NCI-H2227 (cell line): Measurements from ENCODE around the gene ADA.
A peak's percentile ranks its signal among the peaks of the same experiment; 100 is the strongest.

Experiments
- DNase-seq: peaks from one replicate; lab custom pipeline; 2025; ENCODE audit not compliant: unreplicated experiment; lab: John Stamatoyannopoulos, UW

The ADA gene

DNA sequence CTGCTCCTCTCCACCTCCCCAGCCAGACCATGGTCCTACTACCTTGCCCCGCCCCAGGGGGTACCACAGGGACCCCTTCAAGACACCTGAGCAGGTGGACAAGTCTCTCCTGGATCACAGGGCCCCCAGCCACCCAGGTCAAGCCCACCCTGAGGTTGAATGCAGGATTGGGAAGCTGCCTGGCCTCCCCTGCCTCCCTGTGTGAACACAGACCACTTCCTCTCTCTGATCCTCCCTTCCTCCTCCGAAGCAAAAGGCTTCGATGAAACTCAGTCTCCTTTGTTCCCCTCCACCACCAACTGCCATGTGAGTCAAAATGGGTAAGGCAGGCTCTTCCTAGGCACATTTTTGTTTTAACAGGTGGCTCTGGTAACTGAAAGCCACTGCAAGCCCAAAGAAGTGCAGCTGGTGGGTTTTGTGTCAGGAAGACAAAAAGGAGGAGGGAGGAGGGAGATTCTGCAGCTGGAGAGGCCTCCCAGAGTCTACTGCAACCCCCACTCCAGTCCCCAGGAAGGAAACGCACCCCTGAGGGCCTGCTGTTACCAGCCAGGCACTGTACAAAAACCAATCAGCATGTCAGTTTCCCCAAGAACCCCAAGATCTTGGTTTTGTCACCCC lies 5.4 kb downstream of the ADA start:
- no peak for DNase-seq

DNA sequence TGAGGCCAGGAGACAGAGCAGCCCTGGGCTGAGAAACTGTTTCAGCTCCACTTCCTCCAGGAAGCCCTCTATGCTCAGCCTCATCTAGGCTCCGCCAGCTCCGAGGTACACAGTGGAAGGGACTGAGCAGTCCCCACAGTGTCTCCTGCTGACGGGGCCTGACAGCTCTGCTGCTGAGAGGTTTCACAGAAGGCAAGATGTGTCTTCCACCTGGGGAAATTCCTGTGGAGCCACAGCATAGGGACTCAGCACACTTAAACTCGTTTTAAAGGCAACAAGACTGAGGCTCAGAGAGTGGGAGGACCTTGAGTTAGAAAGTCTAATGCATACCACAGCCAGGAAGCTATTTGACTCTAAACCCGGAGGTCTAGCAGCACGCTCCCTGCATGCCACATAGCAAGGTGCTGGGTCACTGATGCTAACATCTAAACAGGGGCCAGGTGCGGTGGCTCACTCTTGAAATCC lies 6.8 kb downstream of the ADA start:
- DNase-seq = no peak

DNA sequence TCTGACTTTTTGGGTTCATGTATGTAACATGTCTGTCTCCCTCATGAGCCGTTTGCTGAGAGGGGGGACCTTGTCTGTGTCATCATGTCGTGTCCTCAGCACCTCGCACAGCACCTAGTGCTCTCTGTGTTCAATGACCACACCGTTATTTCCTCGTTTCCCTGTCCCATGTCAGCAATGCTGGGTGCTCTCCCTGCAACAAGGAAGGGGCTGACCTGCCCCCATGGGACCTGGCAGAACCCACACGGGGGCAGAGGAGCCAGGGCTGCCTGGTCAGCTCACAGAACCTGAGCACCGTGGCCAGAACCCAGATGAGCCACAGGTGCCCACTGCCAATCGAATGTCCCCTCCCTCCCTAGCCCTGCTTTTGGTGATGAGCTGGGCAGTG lies 7.3 kb downstream of the ADA start:
- DNase-seq = no peak

DNA sequence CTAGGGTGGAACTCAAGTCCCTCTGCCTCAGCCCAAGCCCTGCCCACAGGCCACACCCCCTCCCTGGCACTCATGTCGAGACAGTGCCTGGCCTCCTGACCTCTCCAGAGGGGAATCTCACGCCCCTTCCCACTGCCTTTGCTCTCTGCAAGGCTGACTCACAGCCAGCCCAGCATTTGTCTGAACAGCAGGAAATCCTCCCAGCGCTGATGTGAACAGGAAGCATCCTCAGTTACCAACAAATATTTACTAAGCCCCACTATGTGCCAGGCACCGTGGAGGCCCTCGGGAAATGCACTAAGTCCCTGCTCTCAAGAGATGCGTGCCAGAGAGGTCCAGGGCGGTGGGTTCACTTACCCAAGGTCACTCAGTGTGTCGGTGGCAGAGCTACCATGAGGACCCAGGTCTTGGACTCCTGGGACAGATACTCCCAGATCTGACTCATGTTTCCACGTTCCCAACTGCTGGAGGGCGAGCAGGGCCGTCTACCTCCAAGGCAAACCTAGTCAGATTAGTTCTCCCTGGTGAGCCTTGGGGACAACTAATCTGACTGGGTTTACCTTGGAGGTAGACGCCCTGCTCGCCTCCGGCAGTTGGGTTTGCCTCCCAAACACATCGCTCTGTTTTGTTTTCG lies 7.8 kb downstream of the ADA start:
- DNase-seq = peak; percentile 30

DNA sequence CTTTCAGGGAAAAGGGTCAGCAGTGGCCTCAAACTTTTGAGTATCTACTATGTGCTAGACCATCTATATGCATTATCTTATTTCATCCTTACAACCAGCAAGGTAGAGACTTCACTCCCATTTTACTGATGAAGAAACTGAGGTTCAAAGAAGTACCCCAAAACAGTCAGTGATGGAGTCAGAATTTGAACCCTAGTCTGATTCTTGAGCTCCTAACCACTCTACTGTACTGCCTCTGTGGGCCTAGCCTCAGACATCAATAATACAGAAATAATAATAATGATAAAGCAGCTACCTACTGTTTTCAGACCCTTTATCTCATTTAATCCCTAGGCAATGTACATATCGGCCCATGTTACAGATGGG lies 8.4 kb downstream of the ADA start:
- DNase-seq = no peak

DNA sequence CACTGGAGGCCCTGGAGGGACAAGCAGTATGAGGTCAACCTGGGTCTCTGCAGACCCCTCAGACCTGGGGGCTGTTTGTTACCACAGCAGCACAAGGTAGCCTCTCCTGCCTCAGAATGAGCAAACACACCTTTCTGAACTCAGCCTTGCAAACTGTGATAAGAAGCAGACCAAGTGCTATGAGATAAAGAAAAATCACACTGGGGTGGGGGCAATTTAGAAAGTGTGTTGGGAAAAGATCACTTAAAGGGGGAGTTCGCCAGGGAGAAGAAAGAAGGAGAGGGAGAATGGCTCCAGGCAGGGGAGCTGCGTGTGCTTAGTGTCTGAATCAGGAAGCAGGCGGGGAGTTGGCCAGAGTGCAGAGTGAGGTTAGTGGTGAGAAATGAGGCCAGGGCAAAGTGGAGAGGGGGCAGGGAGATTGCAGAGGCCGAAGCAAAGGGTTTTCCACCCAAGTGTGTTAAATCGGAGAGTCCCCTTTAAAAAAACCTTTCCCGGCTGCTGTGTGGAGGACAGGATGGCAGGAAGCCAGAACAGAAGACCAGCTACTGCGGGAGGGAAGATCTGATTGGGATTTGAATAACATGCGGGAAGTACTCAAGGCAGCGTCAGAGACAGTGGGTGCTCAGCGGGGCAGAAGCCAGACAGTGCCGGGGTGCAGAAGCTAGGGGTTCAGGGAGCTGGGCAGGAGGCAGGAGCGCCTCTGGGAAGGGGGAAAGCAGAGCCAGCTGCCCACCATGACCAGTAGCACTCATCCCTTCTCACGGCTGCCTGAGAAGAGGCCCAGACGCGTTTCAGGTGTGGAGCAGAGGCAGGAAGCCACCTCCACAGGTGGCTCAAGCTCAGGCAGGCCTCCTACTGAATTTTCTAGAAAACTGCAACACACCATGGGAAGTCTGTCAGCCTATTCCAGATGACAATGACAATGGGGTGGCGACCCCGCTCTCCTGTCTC lies 9.0 kb downstream of the ADA start:
- peak; percentile 41 for DNase-seq

DNA sequence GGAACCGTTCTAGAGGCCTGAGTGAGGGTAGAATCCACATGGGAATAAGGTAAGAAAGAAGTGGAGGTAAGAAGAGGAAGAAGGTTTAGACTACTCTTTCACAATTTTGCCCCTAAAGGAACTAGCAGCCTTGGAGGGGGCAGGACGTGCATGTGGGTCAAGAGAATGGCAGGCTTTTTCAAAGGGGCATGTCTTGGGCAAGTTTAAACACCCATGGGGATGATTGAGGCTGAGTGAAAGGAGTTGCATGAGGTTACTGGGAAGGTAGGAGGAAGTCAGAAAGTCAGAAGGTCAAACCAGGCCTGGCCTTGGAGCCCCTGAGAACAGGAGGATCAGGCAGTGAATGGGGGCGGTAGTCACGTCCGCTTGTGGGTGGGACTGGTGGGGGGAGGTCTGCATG lies 10.2 kb downstream of the ADA start:
- DNase-seq = no peak

DNA sequence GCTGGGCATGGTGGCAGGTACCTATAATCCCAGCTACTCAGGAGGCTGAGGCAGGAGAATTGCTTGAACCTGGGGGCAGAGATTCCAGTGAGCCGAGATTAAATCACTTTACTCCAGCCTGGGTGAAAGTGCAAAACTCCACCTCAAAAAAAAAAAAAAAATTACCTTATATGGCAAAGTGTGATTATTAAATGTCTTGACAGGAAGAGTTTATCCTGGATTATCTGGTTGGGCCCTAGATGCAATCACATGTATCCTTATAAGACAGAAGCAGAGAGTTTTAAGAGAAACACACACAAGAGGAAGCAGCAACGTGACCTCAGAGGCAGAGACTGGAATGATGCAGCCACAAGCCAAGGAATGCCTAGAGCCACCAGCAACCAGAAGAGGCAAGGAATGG lies 11.0 kb downstream of the ADA start:
- no peak for DNase-seq

DNA sequence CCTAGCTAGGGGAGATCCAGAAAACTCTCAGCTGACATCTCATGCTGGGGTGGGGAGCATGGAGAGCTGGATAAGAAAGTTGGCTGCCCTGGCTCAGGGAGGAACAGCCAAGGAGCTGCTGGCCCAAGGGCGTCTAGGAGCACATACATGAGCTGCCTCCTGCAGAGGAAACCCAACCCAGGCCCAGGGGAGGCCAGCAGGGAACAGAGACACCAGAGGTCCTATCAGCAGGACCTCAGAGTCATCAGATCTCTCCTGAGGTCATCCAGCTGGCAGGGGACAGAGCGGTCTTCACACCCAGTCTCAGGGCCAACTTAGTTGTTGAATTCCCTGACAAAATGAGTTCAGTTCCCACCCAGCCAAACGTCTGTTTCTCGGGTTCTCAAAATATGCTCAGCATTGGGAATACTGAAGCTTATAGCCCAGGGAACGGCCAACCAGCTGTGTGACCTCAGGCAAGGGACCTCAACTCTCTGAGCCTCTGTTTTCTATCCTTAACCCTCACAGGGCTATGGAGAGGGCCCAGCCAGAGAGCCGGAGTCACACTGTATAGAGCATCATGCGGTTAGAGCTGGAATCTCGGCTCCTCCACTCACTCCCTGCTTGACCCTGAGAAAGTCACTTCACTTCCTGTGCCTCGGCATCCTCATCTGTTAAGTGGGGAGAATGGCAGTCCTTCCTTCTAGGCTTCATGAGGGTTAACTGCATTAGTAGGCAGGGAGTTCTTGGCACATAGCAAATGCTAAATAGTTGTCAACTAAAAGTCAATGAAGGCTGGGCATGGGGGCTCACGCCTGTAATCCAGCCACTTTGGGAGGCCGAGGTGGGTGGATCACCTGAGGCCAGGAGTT lies 13.8 kb downstream of the ADA start:
- DNase-seq = no peak

DNA sequence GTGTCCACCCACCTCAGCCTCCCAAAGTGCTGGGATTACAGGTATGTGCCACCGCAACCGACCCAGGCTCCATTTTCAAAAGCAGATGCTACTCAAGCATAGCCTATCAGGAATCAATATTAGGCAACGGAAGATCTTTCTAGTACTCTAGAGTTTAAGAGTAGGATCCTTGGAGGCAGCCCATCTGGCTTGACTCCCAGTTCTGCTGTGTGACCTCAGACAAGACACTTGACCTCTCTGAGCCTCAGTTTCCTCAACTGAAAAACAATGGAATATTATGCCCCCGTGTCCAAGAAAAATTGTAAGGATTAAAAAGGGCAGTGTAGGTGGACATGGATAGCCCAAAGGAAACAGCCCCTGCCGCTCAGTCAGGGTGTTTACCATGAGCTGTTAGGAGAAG lies 14.5 kb downstream of the ADA start:
- DNase-seq = no peak

DNA sequence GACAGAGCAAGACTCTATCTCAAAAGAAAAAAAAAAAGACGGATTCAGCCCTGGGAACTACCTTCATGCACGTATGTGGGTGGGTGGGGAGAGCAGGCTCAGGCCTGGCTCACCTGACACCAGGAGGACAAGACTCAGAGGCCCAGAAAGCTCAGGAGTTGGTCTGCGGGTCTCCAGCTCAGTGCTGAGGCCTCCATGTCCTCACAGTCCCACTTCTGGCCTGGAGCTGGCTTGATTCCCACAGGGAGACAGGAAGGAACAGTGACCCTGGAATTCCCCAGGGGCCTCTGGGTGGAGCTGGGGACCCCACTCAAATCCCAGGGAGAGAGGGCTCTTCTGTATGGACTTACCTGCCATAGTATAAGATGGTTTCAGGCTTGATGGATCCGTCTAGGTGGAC lies 15.6 kb downstream of the ADA start:
- DNase-seq = no peak

DNA sequence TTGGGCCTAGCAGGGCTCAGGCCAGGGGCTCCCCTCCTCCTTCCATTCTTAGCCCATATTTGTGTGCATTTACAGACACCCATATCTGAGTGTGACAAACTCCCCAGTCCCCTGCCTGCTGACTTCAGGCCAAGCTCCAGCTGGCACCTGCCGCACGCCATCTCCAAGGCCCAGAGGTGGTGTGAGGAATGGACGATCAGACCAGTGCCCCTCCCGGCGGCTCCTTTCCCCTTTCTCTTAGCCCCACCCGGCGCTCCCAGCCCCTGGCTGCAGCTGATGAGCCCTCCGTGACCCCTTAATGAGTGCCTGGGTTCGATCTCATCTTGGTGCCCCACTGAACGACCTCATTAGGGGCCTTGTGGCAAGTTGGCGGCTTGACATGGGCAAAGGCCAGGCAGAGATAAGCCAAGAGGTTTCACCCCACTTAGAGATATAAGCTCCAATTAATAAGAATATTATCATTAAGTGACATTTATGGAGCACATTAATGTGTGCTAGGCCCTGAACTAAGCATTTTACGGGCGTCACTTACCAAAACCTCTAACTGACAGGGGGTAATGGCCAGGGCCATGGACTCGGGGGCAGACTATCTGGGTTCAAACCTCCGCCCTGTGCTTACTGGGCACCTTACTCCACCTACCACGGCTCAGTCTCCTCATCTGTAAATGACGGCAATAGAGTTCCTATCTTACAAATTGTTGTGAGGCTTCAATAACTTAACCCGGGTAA lies 17.5 kb downstream of the ADA start:
- DNase-seq = no peak

DNA sequence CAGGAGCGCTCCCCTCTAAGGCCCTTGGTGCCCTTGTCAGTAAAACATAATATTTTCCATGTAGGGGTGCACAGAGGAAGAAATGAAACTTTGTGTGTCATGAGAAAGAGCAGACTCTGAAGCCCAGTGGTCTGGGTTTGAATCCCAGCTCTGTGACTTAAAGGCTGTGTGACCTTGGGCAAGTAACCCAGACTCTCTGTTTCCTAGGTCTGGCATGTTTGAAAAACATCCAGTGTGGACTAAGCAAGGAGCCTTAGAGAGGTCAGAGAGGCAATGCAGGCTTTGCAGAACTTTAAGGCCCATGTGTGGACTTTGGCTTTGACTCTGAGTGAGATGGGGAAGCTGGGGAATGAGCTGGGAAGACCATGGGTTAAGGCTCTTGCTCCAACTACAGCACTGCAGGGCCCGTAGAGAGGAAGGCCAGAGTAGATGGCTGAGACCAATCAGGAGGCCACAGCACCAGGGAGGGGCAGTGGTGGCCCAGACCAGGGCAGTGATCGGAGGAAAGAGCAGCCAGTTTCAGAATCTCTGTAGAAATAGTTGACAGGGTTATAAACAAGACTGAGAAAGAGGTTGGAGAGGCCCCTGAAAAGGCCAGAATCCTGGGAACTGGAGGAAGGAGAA lies 18.2 kb downstream of the ADA start:
- DNase-seq = no peak

DNA sequence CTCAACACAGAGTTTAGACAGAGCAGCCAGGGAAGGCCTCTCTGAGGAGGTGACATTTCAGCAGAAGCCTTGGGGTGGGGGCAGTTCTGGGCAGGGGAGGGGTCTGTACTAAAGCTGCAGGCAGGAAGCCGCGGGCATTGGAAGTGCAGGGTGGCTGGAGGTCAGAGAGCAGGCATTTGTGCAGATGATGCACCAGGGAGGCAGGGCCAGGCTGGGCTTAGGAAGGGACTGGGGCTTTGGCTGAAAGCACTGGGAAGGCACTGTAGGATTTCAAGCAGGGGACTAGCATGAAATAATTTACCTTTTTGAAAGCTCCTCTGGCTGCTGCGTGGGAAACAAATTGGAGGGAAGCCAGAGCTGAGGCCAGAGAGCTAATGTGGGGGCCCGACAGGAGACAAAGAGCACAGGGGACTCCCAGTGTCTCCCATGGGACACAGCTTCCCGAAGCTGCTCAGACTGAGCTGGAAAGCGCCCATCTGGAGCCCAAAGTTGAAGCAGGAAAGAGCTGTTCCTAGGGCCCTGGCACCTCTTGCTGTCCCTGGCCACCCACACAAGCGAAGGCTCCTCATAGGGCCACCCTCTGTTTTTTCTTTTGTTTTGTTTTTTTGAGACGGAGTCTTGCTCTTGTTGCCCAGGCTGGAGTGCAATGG lies 19.3 kb downstream of the ADA start:
- no peak for DNase-seq

DNA sequence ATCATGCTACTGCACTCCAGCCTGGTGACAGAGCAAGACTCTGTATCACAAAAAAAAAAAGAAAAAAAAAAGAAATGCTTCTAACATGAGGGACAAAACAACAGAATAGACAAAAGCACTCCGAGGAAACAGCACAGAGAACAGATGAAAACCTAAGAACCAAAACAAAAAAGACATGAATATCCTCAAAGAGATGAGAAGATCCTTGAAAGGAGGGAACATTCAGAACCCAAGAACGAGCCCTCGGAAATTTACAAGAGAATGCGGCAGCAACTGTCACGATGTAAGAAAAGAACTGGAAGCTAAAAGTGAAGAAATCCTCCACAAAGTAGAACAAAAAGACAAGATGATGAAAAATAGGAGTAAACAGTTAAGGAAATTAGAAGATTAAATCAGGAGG lies 21.2 kb downstream of the ADA start:
- no peak for DNase-seq

DNA sequence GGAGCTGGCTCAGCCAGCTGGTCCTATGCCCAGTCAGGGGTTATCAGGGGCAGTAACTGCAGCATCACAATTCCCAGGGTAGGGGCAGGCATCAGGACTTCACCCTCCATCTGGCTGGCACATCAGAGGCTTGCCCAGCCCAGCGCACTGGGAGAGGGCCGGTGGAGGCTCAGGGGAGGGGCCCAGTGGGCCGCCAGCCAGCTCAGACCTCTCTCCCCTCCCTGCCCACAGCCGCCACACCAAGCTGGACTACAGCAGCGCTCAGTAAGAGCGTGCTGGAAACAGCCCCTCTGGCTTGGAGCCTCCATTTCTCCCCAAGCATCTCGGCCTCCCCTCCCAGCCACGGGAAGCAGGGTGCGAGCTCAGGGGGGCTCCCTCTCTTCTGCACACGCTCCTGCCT lies 22.0 kb downstream of the ADA start:
- DNase-seq = no peak

DNA sequence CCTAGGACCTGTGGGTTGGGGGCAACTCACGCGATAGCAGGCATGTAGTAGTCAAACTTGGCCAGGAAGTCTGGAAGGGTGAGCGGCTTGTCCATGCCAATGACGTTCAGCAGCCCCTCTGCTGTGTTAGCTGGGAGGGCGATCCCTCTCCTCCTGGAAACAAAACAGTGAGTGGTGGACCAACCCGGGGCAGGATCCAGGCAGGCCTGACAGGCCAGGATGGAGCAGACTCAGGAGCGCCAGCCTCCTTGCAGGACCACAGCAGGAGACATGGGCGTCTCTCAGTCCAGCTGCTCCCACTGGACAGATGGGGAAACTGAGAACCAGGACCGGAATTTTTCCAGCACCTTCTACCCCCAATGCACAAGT lies 22.5 kb downstream of the ADA start:
- DNase-seq = no peak

DNA sequence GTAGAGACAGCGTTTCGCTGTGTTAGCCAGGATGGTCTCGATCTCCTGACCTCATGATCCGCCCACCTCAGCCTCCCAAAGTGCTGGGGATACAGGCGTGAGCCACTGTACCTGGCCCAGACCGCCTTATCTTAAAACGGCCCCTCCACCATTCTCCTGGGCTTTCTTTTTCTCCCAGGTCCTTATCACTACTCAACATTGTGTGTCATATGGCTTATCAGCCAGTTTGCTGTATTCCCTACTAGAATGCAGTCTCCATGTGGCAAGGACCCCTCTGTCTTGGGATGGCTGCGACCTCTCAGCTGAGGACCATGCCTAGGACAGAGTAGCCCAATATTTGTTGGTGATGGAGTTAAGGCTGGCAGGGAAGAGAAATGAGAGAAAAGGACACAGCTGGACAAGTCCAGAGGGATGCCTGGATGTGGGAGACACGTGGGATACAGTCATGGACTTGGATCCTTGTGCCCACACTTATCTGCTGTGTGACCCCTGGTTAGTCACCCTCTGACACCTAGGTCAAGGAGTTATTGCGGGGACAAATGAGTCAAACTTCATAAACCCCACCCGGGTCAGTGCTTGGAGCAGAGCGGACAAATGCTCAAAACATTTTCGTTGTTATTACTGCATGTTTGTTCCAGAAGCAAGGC lies 24.0 kb downstream of the ADA start:
- no peak for DNase-seq

DNA sequence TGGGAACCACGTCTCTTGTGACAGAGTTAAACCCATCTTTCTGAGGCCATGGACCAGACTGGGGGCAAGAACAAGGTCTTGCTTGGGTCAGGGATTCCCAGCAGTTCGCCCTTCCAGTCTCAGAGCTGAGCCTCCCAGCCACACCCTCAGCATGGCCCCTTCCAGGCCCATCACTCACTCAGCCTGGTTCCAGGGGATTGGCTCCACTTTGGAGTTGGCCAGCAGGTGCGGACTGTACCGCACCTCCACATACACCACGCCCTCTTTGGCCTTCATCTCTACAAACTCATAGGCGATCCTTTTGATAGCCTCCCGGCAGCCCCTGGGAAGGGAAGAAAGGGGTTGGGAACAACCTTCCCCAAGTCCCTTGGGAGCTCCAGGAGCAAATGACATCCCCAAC lies 25.2 kb downstream of the ADA start:
- no peak for DNase-seq
